Suppressor macrophage treated with lipopolysaccharide for 4 hours (primary cell): Measurements from ENCODE around the gene PCBP3.
"Not testable (repeated sequence)": the region's sequence is repeated elsewhere in the genome, so short reads cannot be mapped to it uniquely, and the experiment has no call there.

Experiments
- DNase-seq: peaks from one replicate; pipeline ENCODE4 v3.0.0-alpha.2; 2020

PCBP3 gene

DNA sequence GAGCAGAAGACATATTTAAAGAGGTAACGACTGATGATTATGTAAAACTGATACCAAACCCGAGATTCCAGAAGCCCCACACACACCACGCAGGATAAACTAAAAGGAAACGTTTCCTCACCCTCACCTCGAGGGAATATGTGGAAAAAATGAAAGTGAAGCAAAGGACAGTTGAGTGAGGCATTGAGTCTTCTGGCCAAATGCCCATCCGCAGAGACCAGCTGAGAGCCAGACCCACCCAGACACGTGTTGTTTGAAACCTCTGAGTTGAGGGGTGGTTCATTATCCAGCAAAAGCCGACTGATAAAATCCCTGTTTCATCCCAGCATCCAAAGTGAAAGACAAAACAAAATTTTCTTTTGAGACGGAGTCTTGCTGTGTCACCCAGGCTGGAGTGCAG is 29.6 kb upstream of the PCBP3 start:
- no peak for DNase-seq

DNA sequence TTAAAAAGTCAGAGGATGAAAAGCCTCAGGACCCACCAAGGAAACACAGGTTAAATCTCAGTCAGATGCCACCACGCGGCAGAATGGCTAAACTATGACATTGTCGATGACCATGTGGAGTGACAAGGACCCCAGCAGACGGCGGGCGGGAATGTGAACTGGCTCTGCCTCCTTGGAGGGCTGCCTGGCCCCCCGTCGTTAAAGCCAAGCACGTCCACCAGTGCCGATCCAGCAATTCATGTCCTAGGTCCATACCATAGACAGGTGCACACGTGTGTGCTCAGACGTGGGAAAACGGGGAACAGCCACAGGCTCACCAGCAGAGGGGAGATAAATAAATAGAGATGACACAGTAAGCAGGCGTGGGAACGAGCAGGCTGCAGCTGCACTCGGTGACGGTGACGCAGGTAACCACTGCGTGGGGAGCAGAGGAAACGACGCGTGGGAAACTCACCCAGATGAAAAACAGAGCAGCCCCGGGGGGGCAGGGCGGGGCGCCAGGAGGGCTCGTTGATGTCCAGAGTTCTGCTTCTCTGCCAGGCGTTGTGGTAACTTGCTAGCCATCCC is 28.3 kb upstream of the PCBP3 start:
- DNase-seq = no peak

DNA sequence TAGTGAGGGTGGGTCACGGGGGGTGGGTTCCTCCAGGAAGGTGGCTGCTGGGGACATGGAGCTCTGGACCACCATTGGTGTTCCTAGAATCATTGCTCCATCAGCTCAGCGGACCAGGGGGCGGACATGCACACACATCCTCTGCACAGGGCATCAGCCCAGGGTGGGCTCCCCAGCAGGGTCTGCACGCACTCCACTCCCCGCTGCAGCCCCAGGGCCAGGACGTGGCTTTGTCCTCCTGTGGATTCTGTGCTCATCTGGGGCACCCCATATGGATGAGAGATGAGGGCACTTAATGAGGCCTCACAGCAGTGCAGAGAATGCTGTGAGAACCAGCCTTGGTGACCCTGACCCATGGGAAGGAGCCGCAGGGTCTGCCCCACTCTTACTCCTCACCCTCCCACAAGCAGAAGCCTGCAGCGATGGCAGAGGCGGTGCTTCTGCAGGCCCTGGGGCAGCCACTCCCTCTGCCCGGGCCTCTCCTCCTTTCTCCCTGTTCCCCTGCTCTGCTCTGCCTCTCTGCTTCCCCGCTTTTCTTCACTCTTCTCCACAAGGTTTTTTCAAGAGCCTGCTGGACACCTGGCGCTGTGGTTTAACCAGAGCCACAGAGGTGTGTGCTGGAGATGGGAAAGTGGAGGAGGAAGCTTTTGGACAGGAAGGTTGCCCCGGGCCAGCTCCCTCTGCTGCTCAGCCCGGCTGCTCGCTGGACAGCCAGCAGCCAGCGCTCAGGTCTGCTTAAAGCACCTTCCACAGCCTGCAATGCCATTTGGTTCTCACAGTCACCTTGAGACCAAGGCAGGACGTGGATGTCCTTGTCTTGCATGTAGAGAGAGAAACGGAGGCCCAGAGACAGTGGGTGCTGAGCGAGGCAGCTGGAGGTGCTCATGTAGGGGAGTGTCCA is 26.3 kb upstream of the PCBP3 start:
- DNase-seq = no peak

DNA sequence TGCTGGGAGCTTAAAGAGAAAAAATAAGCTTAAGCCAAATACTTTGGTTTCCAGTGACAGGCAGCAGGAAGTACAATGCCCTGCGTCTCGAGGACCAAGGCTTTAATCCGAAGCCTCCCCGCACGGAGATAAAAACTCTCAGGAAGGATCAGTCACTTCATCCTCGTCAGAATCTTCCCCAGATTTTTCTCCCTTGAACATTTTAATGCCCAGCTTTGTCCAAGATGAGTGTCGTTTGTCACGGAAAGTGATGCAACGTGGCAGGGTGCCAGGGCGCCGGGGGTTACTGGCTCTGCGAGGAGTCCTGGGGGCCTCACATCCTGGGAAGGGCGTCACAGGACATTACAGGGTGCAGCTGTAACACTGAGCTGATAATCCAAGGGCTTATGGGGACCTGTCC is 25.2 kb upstream of the PCBP3 start:
- DNase-seq = no peak

DNA sequence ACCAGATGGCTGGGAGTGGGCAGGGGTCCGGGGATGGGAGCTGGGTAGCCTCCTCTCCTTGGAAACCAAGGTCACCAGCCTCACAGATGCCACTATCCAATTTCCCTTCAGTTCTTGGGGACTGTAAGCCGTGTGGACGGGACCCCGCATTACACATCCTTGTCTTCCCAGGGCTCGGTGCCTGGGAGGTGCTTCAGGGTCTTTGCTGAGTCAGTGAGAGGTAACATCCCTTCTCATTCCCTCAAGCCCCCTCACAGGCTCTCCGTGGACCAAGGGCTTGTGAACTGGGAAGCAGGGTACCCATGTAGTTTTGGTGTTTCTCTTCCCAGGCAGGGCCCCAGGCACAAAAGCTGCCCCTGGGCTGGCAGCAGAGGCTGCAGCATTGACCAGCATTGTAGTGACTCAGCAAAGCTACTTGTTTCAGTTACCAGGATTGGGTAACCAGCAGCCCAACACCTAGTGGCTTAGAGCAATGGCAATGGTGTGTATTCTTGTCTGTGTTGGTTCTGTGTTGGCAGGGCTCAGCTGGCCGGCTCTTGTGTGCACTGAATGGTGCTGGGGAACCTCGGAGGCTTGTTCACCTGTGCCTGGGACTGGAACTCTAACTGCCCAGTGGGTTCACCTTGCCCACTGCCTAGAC is 24.6 kb upstream of the PCBP3 start:
- DNase-seq = no peak

GRCh38 chr21:45620201-45620923 is 23.2 kb upstream of the PCBP3 start:
- no peak for DNase-seq

DNA sequence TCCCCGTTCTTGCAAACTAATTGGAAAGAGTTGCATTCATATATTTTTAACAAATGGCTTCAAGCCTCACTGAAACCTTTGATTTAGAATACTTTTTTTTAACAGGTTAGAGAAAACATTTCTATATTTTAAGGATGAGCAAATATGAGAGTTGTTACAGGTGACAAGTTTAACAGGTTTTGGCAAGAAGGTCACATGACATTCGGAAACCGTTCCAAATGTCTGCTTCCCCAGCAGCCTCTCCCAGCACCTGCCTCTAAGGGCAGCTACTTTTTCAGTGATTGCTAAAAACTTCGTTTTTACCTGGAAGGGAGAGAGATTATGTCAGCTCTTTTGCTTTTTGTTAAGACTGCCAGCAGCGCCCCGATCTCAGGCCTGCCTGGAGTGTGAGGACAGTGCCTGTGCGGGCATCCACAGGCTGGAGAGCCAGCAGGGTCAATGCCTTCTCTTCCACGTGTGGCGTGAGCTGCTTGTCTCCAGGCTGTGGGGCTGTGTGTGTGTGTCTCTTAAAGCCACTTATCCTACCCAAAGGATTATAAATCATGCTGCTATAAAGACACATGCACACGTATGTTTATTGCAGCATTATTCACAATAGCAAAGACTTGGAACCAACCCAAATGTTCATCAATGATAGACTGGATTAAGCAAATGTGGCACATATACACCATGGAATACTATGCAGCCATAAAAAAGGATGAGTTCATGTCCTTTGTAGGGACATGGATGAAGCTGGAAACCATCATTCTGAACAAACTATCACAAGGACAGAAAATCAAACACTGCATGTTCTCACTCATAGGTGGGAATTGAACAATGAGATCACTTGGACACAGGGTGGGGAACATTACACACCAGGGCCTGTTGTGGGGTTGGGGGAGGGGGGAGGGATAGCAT is 21.8 kb upstream of the PCBP3 start:
- DNase-seq = not testable (repeated sequence)

- DNase-seq = no peak
These were observed 21.0 kb upstream of the PCBP3 start for GRCh38 chr21:45622416-45623097.

GRCh38 chr21:45623436-45623835 is 20.1 kb upstream of the PCBP3 start:
- DNase-seq = no peak

DNA sequence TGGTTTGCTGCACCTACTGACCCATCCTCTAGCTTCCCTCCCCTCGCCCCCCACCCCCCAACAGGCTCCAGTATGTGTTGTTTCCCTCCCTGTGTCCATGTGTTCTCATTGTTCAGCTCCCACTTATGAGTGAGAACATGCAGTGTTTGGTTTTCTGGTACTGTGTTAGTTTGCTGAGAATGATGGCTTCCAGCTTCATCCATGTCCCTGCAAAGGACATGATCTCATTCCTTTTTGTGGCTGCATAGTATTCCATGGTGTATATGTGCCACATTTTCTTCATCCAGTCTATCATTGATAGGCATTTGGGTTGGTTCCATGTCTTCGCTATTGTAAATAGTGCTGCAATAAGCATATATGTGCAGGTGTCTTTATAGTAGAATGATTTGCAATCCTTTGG is 17.4 kb upstream of the PCBP3 start:
- not testable (repeated sequence) for DNase-seq

GRCh38 chr21:45629046-45629981 is 14.2 kb upstream of the PCBP3 start:
- no peak for DNase-seq

DNA sequence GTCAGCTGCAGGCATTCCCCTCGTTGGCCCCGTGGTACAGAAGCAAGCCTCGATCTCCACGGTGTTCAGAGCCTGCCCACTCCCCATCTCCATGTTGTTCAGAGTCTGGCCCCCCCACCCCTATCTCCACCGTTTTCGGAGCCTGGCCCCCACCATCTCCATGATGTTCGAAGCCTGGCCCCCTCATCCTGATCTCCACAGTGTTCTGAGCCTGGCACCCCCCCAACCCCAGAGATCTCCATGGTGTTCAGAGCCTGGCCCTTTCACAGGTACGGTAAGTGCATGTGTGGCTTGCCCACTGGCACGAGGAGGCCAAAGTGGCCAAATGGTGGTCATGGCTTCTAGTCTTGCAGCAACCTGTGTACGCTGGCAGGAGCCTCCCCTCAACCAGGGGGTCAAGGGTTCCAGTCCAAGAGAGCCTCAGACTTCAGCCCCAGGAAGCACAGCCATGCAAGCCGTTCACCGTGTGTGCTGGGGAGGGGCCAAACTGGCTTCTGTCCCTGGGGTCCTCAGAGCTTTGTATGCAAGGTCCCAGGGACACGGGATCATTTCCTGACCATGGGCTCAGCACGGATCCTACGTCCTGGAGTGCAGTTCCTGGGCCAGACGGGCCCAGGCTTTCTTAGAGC is 13.3 kb upstream of the PCBP3 start:
- no peak for DNase-seq

DNA sequence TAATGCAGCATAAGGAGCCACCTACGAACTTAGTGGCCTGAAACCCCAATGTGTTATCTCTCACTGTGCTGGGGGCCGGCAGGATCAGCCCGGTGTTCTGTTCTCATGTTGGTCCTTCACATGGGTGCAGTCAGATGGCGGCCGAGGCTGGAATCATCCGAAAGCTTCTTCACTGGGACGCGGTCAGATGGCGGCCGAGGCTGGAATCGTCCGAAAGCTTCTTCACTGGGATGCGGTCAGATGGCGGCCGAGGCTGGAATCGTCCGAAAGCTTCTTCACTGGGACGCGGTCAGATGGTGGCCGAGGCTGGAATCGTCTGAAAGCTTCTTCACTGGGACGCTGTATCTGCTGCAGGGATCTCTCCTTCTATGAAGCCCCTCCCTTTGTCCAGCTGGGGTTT is 12.6 kb upstream of the PCBP3 start:
- no peak for DNase-seq

DNA sequence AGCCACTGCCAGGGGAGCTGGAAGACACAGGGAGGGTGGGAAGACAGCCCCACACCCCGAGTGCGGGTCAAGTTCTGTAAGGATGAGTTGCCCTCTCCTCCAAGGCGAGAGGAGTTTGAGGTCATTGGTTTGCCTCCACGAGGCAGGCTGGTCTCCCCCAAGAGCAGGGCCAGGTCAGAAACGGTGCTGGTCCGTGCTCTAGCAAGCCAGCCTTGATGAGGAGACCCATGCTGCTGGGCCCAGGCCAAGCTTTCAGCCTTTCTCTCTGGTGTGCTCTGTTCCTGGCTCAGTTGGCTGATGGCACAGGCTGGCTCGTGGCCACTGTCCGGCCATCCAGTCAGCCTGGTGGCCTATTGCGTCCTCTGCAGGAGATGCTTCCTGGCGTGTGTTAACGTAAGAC is 12.0 kb upstream of the PCBP3 start:
- DNase-seq = no peak

GRCh38 chr21:45632160-45632559 is 11.4 kb upstream of the PCBP3 start:
- DNase-seq = no peak

GRCh38 chr21:45632637-45633251 is 10.8 kb upstream of the PCBP3 start:
- no peak for DNase-seq

DNA sequence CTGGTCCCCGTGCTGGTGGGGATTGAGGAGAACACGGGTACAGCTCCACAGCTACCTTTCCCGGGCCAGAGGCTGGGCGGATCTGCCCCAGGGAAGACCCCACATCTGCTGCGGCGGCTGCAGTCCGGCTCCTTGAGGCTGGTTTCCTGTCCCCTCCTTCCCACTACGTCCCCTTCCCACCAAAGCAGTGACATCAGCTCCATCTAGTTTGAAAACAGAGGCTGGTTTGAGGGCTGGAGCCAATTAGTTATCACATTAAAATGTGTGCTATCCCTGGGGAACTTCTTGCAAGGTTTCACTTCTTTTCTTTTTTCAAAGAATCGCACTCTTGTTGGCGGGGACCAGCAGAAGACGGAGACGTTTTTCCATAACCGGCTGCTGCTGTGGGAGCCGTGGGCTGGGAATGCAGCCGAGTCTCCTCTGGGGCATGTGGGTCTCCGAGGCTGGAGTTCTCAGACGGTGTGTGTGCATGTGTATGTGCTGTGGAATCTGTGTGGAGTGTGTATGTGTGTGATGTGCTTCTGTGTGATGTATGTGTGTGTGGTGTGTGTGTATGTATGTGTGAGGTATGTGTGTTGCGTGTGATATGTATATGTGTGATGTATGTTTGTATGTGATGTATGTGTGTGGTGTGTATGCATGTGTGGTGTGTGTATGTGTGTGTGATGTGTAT is 8.9 kb upstream of the PCBP3 start:
- DNase-seq = no peak

GRCh38 chr21:45635271-45636151 is 8.0 kb upstream of the PCBP3 start:
- DNase-seq = no peak
